ENCODE measurements around the gene MAML3.

The MAML3 gene

GRCh38 chr4:140135529-140136088, 18.4 kb downstream of the MAML3 start:
- no peak for TF ChIP-seq CTCF (IDR thresholded peaks at IDR 0.05; ENCODE audit: control insufficient read depth, insufficient read depth, low read depth, low read length, missing control alignments)
- no peak overlapping the region for H3K4me3 ChIP-seq (ENCODE audit: control insufficient read depth, low read depth, low read length)
- no peak for DNase-seq (ENCODE audit: low read depth)

- no peak for TF ChIP-seq CTCF (IDR thresholded peaks at IDR 0.05; ENCODE audit: control insufficient read depth, insufficient read depth, low read depth, low read length, missing control alignments)
- no peak for DNase-seq (ENCODE audit: low read depth)
- H3K4me3 ChIP-seq (ENCODE audit: control insufficient read depth, low read depth, low read length), result no peak overlapping the region
Observed at GRCh38 chr4:140134746-140135425, 19.1 kb downstream of the MAML3 start.

- no peak for TF ChIP-seq CTCF (IDR thresholded peaks at IDR 0.05; ENCODE audit: control insufficient read depth, insufficient read depth, low read depth, low read length, missing control alignments)
- no peak overlapping the region for H3K4me3 ChIP-seq (ENCODE audit: control insufficient read depth, low read depth, low read length)
- DNase-seq (ENCODE audit: low read depth), result no peak
Observed at GRCh38 chr4:140133576-140133975, 20.4 kb downstream of the MAML3 start.

- TF ChIP-seq CTCF (IDR thresholded peaks at IDR 0.05; ENCODE audit: control insufficient read depth, insufficient read depth, low read depth, low read length, missing control alignments), result no peak
- no peak for DNase-seq (ENCODE audit: low read depth)
- no peak overlapping the region for H3K4me3 ChIP-seq (ENCODE audit: control insufficient read depth, low read depth, low read length)
Observed at GRCh38 chr4:140131675-140132229, 22.2 kb downstream of the MAML3 start.

- no peak overlapping the region for H3K4me3 ChIP-seq (ENCODE audit: control insufficient read depth, low read depth, low read length)
- no peak for DNase-seq (ENCODE audit: low read depth)
- TF ChIP-seq CTCF (IDR thresholded peaks at IDR 0.05; ENCODE audit: control insufficient read depth, insufficient read depth, low read depth, low read length, missing control alignments), result no peak
Observed at GRCh38 chr4:140130677-140131076, 23.3 kb downstream of the MAML3 start.

GRCh38 chr4:140127422-140127821, 26.6 kb downstream of the MAML3 start:
- no peak for DNase-seq (ENCODE audit: low read depth)
- no peak overlapping the region for H3K4me3 ChIP-seq (ENCODE audit: control insufficient read depth, low read depth, low read length)
- TF ChIP-seq CTCF (IDR thresholded peaks at IDR 0.05; ENCODE audit: control insufficient read depth, insufficient read depth, low read depth, low read length, missing control alignments), result no peak

Measured in AG09309 (cell line).